Measurements from ENCODE around the gene JADE3.
A peak's percentile ranks its signal among the peaks of the same experiment; 100 is the strongest.
"Not testable (repeated sequence)": the region's sequence is repeated elsewhere in the genome, so short reads cannot be mapped to it uniquely, and the experiment has no call there.

JADE3 gene

DNA sequence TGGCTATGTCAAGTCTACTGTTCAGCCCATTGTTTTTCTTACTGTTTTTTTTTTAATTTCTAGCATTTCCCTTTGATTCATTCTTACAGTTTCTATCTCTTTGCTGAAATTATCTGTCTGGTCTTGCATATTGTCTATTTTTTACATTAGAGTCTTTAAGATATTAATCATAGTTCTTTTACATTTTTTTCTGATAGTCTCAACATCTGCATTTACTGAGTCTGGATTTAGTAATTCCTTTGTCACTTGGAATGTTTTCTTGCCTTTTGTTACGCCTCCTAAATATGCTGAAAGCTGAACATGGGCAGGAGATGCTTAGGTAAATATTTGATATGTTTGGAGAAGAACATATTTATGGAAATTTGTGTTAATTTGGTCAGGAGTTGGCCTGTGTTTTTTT is 10.4 kb downstream of the JADE3 start:
- Histone ChIP-seq H3K4me2 (no peak overlapping the region), H3K36me3 (peaks cover 6% of the 10 kb centered on the region; the same call in 1 of the 2 replicates), H3K4me3 (no peak overlapping the region), H3K27me3 (no peaks in the 10 kb centered on the region), H3K9me3 (peaks cover 36% of the 10 kb centered on the region), H3K4me1 (no peaks in the 10 kb centered on the region), H3K27ac (no peak overlapping the region), H4K20me1 (peaks cover 37% of the 10 kb centered on the region), H3K9ac (no peak overlapping the region)
- TF ChIP-seq Cebpa-rat (IDR thresholded peaks at IDR 0.05) = no peak

- Histone ChIP-seq H3K9me3 (no peaks in the 10 kb centered on the region), H3K9ac (no peak overlapping the region), H3K4me1 (no peaks in the 10 kb centered on the region), H3K4me2 (no peak overlapping the region), H3K27ac (no peak overlapping the region), H3K36me3 (peaks cover 9% of the 10 kb centered on the region), H4K20me1 (peaks cover 72% of the 10 kb centered on the region), H3K27me3 (no peaks in the 10 kb centered on the region), H3K4me3 (no peak overlapping the region)
- no peak for TF ChIP-seq Cebpa-rat (IDR thresholded peaks at IDR 0.05)
Observed at GRCh38 chrX:46927718-46928117, 15.5 kb downstream of the JADE3 start.

GRCh38 chrX:46929439-46930261 is 17.4 kb downstream of the JADE3 start:
- Histone ChIP-seq H3K4me3 (no peak overlapping the region), H3K27me3 (no peaks in the 10 kb centered on the region), H3K4me2 (no peak overlapping the region), H3K36me3 (peaks cover 9% of the 10 kb centered on the region), H3K9ac (no peak overlapping the region), H3K9me3 (no peaks in the 10 kb centered on the region), H4K20me1 (peaks cover 54% of the 10 kb centered on the region), H3K27ac (no peak overlapping the region), H3K4me1 (no peaks in the 10 kb centered on the region)
- TF ChIP-seq Cebpa-rat (IDR thresholded peaks at IDR 0.05) = no peak

DNA sequence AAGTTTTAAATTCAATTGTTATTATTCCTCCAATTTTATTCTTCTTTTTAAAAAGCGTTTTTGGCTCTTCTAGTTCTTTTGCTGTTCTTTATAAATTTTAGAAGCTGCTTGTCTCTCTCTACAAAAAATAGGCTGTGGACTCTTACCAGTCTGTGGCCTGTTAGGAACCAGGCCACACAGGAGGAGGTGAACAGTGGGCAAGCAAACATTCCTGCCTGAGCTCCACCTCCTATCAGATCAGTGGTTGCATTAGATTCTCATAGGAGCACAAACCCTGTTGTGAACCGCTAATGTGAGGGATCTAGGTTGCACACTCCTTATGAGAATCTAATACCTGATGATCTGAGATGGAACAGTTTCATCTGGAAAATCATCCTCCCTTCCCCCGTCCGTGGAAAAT is 23.1 kb downstream of the JADE3 start:
- H3K9ac ChIP-seq = no peak overlapping the region

DNA sequence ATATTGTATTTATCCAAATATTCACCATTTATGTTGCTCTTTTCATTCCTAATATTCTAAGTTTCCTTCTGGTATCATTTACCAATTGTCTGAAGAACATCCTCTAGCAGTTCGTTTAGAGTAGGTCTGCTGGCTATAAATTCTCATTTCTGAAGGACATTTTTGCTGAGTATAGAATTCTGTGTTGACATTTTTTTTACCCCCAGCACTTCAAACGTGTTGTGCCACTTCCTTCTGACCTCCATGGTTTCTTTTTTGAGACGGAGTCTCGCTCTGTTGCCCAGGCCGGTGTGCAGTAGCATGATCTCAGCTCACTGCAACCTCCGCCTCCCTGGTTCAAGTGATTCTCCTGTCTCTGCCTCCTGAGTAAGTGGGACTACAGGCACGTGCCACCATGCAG is 26.4 kb downstream of the JADE3 start:
- H3K27ac ChIP-seq = no peak overlapping the region
- no peaks in the 10 kb centered on the region for H3K4me1 ChIP-seq
- no peak overlapping the region for H3K9ac ChIP-seq
- H3K4me2 ChIP-seq = no peak overlapping the region
- no peaks in the 10 kb centered on the region for H3K27me3 ChIP-seq
- no peak for TF ChIP-seq Cebpa-rat (IDR thresholded peaks at IDR 0.05)
- peaks cover 14% of the 10 kb centered on the region for H3K9me3 ChIP-seq
- 0 out of 2 replicates have a peak, but pooled peaks cover 4% of the 10 kb centered on the region for H3K36me3 ChIP-seq
- H3K4me3 ChIP-seq = no peak overlapping the region
- no peaks in the 10 kb centered on the region for H4K20me1 ChIP-seq

More for the DNA sequence above, 23.1 kb downstream of the JADE3 start:
- peaks cover 10% of the 10 kb centered on the region for H3K9me3 ChIP-seq
- H3K4me2 ChIP-seq = no peak overlapping the region
- no peaks in the 10 kb centered on the region for H3K27me3 ChIP-seq
- H3K27ac ChIP-seq = no peak overlapping the region
- H3K36me3 ChIP-seq = peaks cover 4% of the 10 kb centered on the region; the same call in 1 of the 2 replicates
- no peak for TF ChIP-seq Cebpa-rat (IDR thresholded peaks at IDR 0.05)
- H3K4me3 ChIP-seq = no peak overlapping the region
- H4K20me1 ChIP-seq = peaks cover 8% of the 10 kb centered on the region
- H3K4me1 ChIP-seq = no peaks in the 10 kb centered on the region

- H3K4me3 ChIP-seq = no peak overlapping the region
- no peaks in the 10 kb centered on the region for H3K27me3 ChIP-seq
- no peak overlapping the region for H3K9ac ChIP-seq
- H3K36me3 ChIP-seq = 0 out of 2 replicates have a peak, but pooled peaks cover 4% of the 10 kb centered on the region
- H3K27ac ChIP-seq = no peak overlapping the region
- TF ChIP-seq Cebpa-rat (IDR thresholded peaks at IDR 0.05) = no peak
- no peaks in the 10 kb centered on the region for H4K20me1 ChIP-seq
- H3K4me2 ChIP-seq = no peak overlapping the region
- peaks cover 14% of the 10 kb centered on the region for H3K4me1 ChIP-seq
- H3K9me3 ChIP-seq = peaks cover 14% of the 10 kb centered on the region
Observed at GRCh38 chrX:46941341-46941740, 29.1 kb downstream of the JADE3 start.

GRCh38 chrX:46953137-46953527 is 40.9 kb downstream of the JADE3 start:
- Histone ChIP-seq H3K36me3 (no peaks in the 10 kb centered on the region), H3K4me2 (peak overlapping the region; percentile 53)

DNA sequence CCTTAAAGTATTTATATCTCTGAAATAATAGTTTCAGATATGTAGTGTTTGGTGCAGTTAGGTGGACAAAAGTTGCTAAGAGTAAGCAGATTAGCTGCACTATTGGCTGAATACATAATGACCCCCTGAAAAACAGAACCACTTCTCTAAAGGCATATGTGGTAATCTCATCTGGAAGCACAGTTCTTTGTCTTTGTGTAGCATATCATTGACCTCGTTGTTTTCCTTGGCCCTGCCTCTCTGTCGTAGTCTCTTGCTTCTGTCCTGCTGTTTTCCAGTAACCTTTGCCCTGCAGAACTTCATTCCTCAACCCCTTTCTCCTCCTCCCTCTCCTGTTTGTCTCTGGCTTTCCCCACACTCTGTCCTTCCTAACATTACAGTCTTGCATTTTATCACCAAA is 41.4 kb downstream of the JADE3 start:
- H3K27me3 ChIP-seq = no peaks in the 10 kb centered on the region
- H3K9ac ChIP-seq = no peak overlapping the region
- peaks cover 27% of the 10 kb centered on the region for H3K4me1 ChIP-seq
- no peaks in the 10 kb centered on the region for H3K9me3 ChIP-seq
- no peaks in the 10 kb centered on the region for H4K20me1 ChIP-seq
- no peak for TF ChIP-seq Cebpa-rat (IDR thresholded peaks at IDR 0.05)
- peak overlapping the region; percentile 53 for H3K4me2 ChIP-seq
- peak overlapping the region; percentile 49 for H3K27ac ChIP-seq
- H3K36me3 ChIP-seq = no peaks in the 10 kb centered on the region
- H3K4me3 ChIP-seq = no peak overlapping the region

More at GRCh38 chrX:46953137-46953527, 40.9 kb downstream of the JADE3 start:
- Histone ChIP-seq H3K4me3 (no peak overlapping the region), H3K4me1 (peaks cover 27% of the 10 kb centered on the region), H4K20me1 (no peaks in the 10 kb centered on the region), H3K9me3 (no peaks in the 10 kb centered on the region), H3K27me3 (no peaks in the 10 kb centered on the region), H3K27ac (no peak overlapping the region), H3K9ac (no peak overlapping the region)
- no peak for TF ChIP-seq Cebpa-rat (IDR thresholded peaks at IDR 0.05)

- H3K9me3 ChIP-seq = no peaks in the 10 kb centered on the region
- H3K4me2 ChIP-seq = no peak overlapping the region
- H3K4me1 ChIP-seq = peaks cover 33% of the 10 kb centered on the region
- no peak overlapping the region for H3K27ac ChIP-seq
- no peaks in the 10 kb centered on the region for H3K27me3 ChIP-seq
- no peaks in the 10 kb centered on the region for H3K36me3 ChIP-seq
- no peak for TF ChIP-seq Cebpa-rat (IDR thresholded peaks at IDR 0.05)
- peaks cover 7% of the 10 kb centered on the region for H4K20me1 ChIP-seq
- H3K9ac ChIP-seq = no peak overlapping the region
- no peak overlapping the region for H3K4me3 ChIP-seq
Observed at GRCh38 chrX:46954716-46955115, 42.5 kb downstream of the JADE3 start.

DNA sequence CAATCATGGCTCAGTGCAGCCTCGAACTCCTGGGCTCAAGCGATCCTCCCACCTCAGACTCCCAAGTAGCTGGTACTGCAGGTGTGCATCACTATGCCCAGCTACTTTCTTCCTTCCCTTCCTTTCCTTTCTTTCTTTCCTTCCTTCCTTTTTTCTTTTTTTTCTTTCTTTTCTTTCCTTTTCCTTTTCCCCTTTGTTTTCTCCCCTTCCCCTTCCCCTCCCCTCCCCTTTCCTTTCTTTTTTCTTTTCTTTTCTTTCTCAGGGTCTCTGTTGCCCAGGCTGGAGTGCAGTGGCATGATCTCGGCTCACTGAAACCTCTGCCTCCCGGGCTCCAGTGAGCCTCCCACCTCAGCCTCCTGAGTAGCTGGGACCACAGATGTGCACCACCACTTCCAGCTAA is 44.4 kb downstream of the JADE3 start:
- not testable (repeated sequence) for H3K9ac ChIP-seq, H3K4me2 ChIP-seq, H3K36me3 ChIP-seq, H3K27ac ChIP-seq, H3K27me3 ChIP-seq, H3K4me3 ChIP-seq, H3K9me3 ChIP-seq
- H3K4me1 ChIP-seq = peaks cover 52% of the 10 kb centered on the region
- peaks cover 20% of the 10 kb centered on the region for H4K20me1 ChIP-seq

All from BLaER1 (cell line).